Lower lobe of right lung (tissue), 2 donors: ENCODE measurements around the gene CCL28. TPM values are rescaled to one million over a fixed set of nuclear protein-coding genes. Genes with fewer than 3 reads are reported as not detected.

Source experiments
- ATAC-seq, 2 donors: fragments of 200-7000 bp; cut with Tn5 transposase; one replicate each; pipeline ENCODE4 v1.9.1; 2020 to 2022; ENCODE audit warnings: mild to moderate bottlenecking in 2 of 2, moderate library complexity in 2 of 2
- DNase-seq: peaks from one replicate; pipeline ENCODE4 v3.0.0-alpha.2; 2020
- H3K27ac ChIP-seq: fragments of 200-600 bp; one replicate; pipeline ENCODE4 v1.8.0; 2022
- H3K27me3 ChIP-seq: fragments of 200-600 bp; one replicate; pipeline ENCODE4 v1.8.0; 2022; ENCODE audit warnings: low read depth
- H3K36me3 ChIP-seq: fragments of 200-600 bp; one replicate; pipeline ENCODE4 v1.8.0; 2022; ENCODE audit warnings: mild to moderate bottlenecking
- H3K4me1 ChIP-seq: fragments of 200-600 bp; one replicate; pipeline ENCODE4 v1.8.0; 2022
- H3K4me3 ChIP-seq: fragments of 200-600 bp; one replicate; pipeline ENCODE4 v1.8.0; 2022; ENCODE audit warnings: mild to moderate bottlenecking
- H3K9me3 ChIP-seq: fragments of 200-600 bp; one replicate; pipeline ENCODE4 v1.8.0; 2022
- intact Hi-C: fragments of 100-400 bp; cut with DNase I; formaldehyde crosslinking; loops from one replicate; pipeline ENCODE4 v1.11.0; 2022
- total RNA-seq: library from RNA; stranded (reverse); fragmentation: NEBNext Ultra II Directional; extraction: Animal tissue kit (Norgen Biotek cat#: 25700); gene quantifications from one replicate; pipeline ENCODE4 v1.2.1, GENCODE V29; 2021
- TF ChIP-seq, protein P1 (sequence below): fragments of 200-600 bp; IDR thresholded peaks from one replicate; pipeline ENCODE4 v1.8.0; 2022; ENCODE audit warnings: antibody characterized with exemption, mild to moderate bottlenecking
- donor health status: DM: no; HTN: yes; CAD: no; lungs with severe emphysema.

Gene CCL28
- total RNA-seq, 1 donor from 2014 or later, result 7.7 TPM

GRCh38 chr5:43362725-43363435 lies 49.3 kb downstream of the CCL28 start:
- ATAC-seq (no peak), DNase-seq (no peak)
- TF ChIP-seq, protein P1, sequence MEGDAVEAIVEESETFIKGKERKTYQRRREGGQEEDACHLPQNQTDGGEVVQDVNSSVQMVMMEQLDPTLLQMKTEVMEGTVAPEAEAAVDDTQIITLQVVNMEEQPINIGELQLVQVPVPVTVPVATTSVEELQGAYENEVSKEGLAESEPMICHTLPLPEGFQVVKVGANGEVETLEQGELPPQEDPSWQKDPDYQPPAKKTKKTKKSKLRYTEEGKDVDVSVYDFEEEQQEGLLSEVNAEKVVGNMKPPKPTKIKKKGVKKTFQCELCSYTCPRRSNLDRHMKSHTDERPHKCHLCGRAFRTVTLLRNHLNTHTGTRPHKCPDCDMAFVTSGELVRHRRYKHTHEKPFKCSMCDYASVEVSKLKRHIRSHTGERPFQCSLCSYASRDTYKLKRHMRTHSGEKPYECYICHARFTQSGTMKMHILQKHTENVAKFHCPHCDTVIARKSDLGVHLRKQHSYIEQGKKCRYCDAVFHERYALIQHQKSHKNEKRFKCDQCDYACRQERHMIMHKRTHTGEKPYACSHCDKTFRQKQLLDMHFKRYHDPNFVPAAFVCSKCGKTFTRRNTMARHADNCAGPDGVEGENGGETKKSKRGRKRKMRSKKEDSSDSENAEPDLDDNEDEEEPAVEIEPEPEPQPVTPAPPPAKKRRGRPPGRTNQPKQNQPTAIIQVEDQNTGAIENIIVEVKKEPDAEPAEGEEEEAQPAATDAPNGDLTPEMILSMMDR, result no peak
- no peaks in the 10 kb centered on the region for H3K4me1 ChIP-seq
- intact Hi-C loops, result no loop called here
- H3K36me3 ChIP-seq, result no peaks in the 10 kb centered on the region
- no peak overlapping the region for H3K27ac ChIP-seq
- no peak overlapping the region for H3K4me3 ChIP-seq
- H3K27me3 ChIP-seq, result no peaks in the 10 kb centered on the region
- H3K9me3 ChIP-seq, result peaks cover 14% of the 10 kb centered on the region

DNA sequence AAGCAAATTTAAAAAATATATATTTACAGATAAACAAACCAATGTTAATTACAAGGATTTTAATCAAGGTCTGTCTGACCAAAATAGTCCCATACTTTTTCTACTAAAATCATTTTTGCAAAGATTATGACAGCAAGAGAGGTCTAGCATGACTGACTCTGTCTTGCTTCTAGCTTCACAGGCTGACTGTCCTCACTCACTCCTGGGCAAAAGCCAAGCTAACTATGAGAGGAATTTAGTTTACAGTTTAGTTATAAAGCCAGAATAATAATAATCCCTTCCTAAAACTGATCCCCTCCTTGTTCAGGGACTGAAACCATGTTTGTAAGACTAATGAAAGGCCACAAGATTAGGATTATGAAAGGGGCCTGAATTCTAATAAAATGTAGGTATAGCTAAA lies 53.5 kb downstream of the CCL28 start:
- H3K4me1 ChIP-seq, result no peaks in the 10 kb centered on the region
- DNase-seq (no peak), ATAC-seq (no peak)
- peaks cover 14% of the 10 kb centered on the region for H3K9me3 ChIP-seq
- H3K36me3 ChIP-seq, result no peaks in the 10 kb centered on the region
- TF ChIP-seq, protein P1, result no peak
- H3K4me3 ChIP-seq, result no peak overlapping the region
- no peaks in the 10 kb centered on the region for H3K27me3 ChIP-seq
- no peak overlapping the region for H3K27ac ChIP-seq
- intact Hi-C loops, result no loop called here

GRCh38 chr5:43358301-43358700 lies 53.9 kb downstream of the CCL28 start:
- H3K27me3 ChIP-seq, result no peaks in the 10 kb centered on the region
- peaks cover 14% of the 10 kb centered on the region for H3K9me3 ChIP-seq
- H3K4me1 ChIP-seq, result no peaks in the 10 kb centered on the region
- TF ChIP-seq, protein P1, result no peak
- intact Hi-C loops, result no loop called here
- H3K4me3 ChIP-seq, result no peak overlapping the region
- no peaks in the 10 kb centered on the region for H3K36me3 ChIP-seq
- H3K27ac ChIP-seq, result no peak overlapping the region
- DNase-seq (no peak), ATAC-seq (peak in 1 of 2 donors; percentile 21)

DNA sequence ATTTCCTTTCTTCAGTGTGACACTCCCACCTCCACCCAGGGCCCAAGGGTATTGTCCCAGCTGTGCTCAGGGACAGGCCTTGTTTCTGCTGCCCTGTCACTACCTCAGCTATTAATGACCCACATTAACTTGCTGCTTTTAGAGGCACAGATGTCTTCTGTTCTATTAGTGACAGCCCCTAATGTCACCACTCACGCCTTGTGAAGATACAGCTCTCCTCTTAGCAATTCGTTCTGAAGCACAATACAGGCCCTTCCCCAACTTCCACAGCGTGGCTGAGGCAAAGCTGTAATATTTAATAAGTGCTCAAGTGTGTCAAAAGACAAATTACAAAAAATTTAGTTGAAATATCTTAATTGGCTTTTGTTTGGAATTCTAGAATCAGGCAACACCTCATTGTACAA lies 54.3 kb downstream of the CCL28 start:
- H3K9me3 ChIP-seq, result peaks cover 14% of the 10 kb centered on the region
- no peak overlapping the region for H3K27ac ChIP-seq
- DNase-seq, result no peak

GRCh38 chr5:43357067-43357466 lies 55.1 kb downstream of the CCL28 start:
- peaks cover 14% of the 10 kb centered on the region for H3K9me3 ChIP-seq
- TF ChIP-seq, protein P1, result no peak
- no peak for DNase-seq
- H3K4me1 ChIP-seq, result no peaks in the 10 kb centered on the region
- ATAC-seq, result no peak
- intact Hi-C loops, result no loop called here
- H3K27ac ChIP-seq, result no peak overlapping the region
- no peak overlapping the region for H3K4me3 ChIP-seq
- no peaks in the 10 kb centered on the region for H3K36me3 ChIP-seq
- H3K27me3 ChIP-seq, result no peaks in the 10 kb centered on the region

More for the DNA sequence above, 54.3 kb downstream of the CCL28 start:
- TF ChIP-seq, protein P1, result no peak
- peak; percentile 23 to 47 for ATAC-seq
- H3K4me1 ChIP-seq, result no peaks in the 10 kb centered on the region
- no peaks in the 10 kb centered on the region for H3K27me3 ChIP-seq
- no peak overlapping the region for H3K4me3 ChIP-seq
- intact Hi-C loops, result no loop called here
- no peaks in the 10 kb centered on the region for H3K36me3 ChIP-seq
